PFSK-1 (cell line): ENCODE results near the gene POLR1A.

Experiments
- FOXP2 ChIP-seq: optimal IDR thresholded peaks from 2 replicates; pipeline ENCODE3; 2011; ENCODE audit warnings: borderline replicate concordance, control low read depth, inconsistent platforms; ENCODE audit not compliant: insufficient read depth; ENCODE audit errors: extremely low read length, extremely low read depth
- POLR2AphosphoS5 ChIP-seq: IDR thresholded peaks from 2 replicates; pipeline ENCODE4 v1.6.1; 2012; ENCODE audit warnings: low read depth, mild to moderate bottlenecking, control low read depth, low read length, moderate library complexity
- REST ChIP-seq, 2 experiments: IDR thresholded peaks; 2 replicates each; pipeline versions ENCODE4 v1.6.1 to v1.8.0; 2011 to 2012; ENCODE audit warnings: low read depth in 2 of 2, low read length in 2 of 2, control low read depth in 1 of 2, inconsistent platforms in 1 of 2, mild to moderate bottlenecking in 1 of 2, moderate library complexity in 1 of 2; ENCODE audit not compliant: insufficient read depth in 1 of 2
- SIN3A ChIP-seq: IDR thresholded peaks from 2 replicates; pipeline ENCODE4 v1.6.1; 2012; ENCODE audit warnings: mild to moderate bottlenecking, low read length, moderate library complexity, borderline replicate concordance; ENCODE audit not compliant: insufficient read depth
- TAF1 ChIP-seq: IDR thresholded peaks from 2 replicates; pipeline ENCODE4 v1.6.1; 2012; ENCODE audit warnings: low read length, control low read depth, borderline replicate concordance; ENCODE audit not compliant: insufficient read depth

DNA sequence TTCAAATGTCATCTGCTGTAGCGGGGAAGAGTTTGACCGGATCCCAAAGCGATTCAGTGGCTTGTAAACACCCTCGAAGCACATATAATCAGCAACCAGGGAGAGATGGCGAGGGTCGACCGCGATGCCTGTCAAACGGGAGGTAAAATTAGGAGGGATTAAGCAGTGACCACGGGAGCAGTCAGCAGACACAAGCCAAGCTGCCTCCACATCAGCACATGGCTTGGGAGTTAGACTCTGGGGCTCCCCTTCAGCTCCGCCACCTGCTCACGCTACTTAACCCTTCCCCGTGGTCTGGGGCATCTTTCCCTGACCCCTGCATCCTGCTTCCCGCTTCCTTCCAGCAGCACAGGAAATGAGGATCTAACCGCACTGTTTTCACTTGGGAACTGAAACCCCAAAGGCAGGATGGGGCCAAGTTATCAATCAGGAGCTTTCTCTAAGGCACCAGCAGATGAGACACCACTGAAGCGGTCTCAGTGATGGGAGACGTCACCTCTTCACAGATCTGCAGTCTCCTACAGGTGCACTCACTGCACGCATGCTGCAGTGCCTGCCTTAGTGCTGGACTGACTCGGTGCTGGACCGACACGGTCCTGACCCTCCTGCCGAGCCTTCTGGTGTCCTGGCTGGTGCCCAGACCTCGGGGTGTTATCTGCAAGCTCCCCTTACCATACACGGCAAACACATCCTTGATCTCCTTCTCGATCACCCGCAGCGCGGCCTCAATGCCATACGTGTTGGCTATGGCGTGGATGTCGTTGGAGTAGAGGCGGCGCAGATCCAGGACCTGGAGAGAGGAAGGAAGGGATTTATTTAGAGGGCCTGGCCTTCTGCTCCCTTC, 77.5 kb downstream of the POLR1A start:
- TF ChIP-seq SIN3A (no peak), POLR2AphosphoS5 (no peak), TAF1 (no peak), REST (IDR thresholded peaks at IDR 0.05; ENCODE audit: insufficient read depth in 1 of 2, low read depth in 2 of 2, low read length in 2 of 2) (no peak), FOXP2 (no peak)
